GM20000 (cell line): ENCODE results near the gene TMCC1.
"Not testable (repeated sequence)": the region's sequence is repeated elsewhere in the genome, so short reads cannot be mapped to it uniquely, and the experiment has no call there.

ENCODE experiments used
- DNase-seq: peaks from one replicate; pipeline ENCODE4 v3.0.0; 2012; ENCODE audit warnings: low spot score
- CTCF ChIP-seq: IDR thresholded peaks from 2 replicates; pipeline ENCODE4 v1.5.1; 2012; ENCODE audit warnings: mild to moderate bottlenecking, control low read depth; ENCODE audit errors: extremely low read depth, missing control alignments

Gene TMCC1

GRCh38 chr3:129770604-129771003, 122.9 kb downstream of the TMCC1 start:
- no peak for DNase-seq
- TF ChIP-seq CTCF: no peak

- no peak for DNase-seq
- no peak for TF ChIP-seq CTCF
These were observed 123.9 kb downstream of the TMCC1 start for GRCh38 chr3:129769616-129770015.

GRCh38 chr3:129768728-129769127, 124.8 kb downstream of the TMCC1 start:
- TF ChIP-seq CTCF: no peak

GRCh38 chr3:129766135-129766534, 127.4 kb downstream of the TMCC1 start:
- no peak for TF ChIP-seq CTCF
- no peak for DNase-seq

More at GRCh38 chr3:129768728-129769127, 124.8 kb downstream of the TMCC1 start:
- no peak for DNase-seq

GRCh38 chr3:129764090-129764489, 129.4 kb downstream of the TMCC1 start:
- TF ChIP-seq CTCF: no peak
- no peak for DNase-seq

- TF ChIP-seq CTCF: no peak
- no peak for DNase-seq
These were observed 134.7 kb downstream of the TMCC1 start for GRCh38 chr3:129758785-129759320.

- no peak for TF ChIP-seq CTCF
- no peak for DNase-seq
These were observed 135.2 kb downstream of the TMCC1 start for GRCh38 chr3:129758306-129758705.

GRCh38 chr3:129756871-129757270, 136.6 kb downstream of the TMCC1 start:
- DNase-seq: no peak
- no peak for TF ChIP-seq CTCF

- DNase-seq: not testable (repeated sequence)
These were observed 142.4 kb downstream of the TMCC1 start for GRCh38 chr3:129751105-129751504.
